ENCODE data around the gene NQO1. TPM values are rescaled to one million over a fixed set of nuclear protein-coding genes. Genes with fewer than 3 reads are reported as not detected.

The NQO1 gene
- total and polyA plus RNA-seq, 2 of the 4 experiments (the other 2 are of a cell fraction), result 304 to 426 TPM

DNA sequence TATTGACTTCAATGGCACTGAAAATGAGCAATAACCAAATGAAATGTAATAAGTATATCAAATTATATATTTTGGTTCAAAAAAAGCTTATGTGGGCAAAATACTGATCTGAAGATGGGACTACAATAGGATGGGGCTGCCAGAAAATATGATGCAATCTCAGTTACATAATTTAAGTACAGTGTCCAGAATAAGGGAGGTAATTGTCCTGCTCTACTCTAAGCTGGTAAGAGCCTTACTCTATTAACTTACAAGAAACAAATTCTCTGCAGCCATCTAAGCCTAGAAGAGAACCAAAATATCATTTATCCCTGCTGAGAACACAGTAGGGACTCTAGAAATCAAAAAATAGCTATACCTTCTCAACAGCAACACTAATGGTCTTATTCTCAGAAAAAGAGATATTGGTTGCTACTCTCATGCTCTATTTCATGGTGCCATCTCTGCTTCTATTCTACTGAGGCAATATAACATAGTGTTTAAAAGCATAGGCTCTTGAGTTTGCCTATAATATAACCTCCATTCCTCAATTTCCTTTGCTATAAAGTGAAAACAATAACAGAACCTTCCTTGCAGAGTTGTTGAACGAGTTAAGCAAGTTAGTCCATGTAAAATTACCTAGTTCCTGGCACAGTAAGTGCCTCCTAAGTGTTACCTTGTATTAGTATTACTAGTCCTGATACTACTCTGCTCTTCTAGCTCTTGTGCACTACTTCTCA lies 19.9 kb downstream of the NQO1 start:
- Histone ChIP-seq H3K9ac (ENCODE audit: low read depth, low read length) (no peak overlapping the region), H4K8ac (ENCODE audit: low read depth in 2 of 2, low read length in 2 of 2) (no peak overlapping the region), H3K9me1 (ENCODE audit: insufficient read depth, low read length) (no peaks in the 10 kb centered on the region), H2AK9ac (replicated peaks; ENCODE audit: low read depth, low read length, poor library complexity) (no peak overlapping the region), H4K91ac (ENCODE audit: insufficient read depth, low read depth, low read length) (no peak overlapping the region), H3K27me3 (ENCODE audit: control insufficient read depth, insufficient read depth, low read length) (no peaks in the 10 kb centered on the region), H2BK20ac (ENCODE audit: low read depth, low read length) (no peak overlapping the region), H3K79me1 (ENCODE audit: low read depth in 1 of 2, low read length in 2 of 2) (peaks cover 14 to 28% of the 10 kb centered on the region in 2 experiments), H2BK5ac (ENCODE audit: low read depth, low read length, poor library complexity, severe bottlenecking) (no peak overlapping the region), H3K9me3 (ENCODE audit: control insufficient read depth, insufficient read depth, low read length) (no peaks in the 10 kb centered on the region), H3K4me1 (ENCODE audit: control insufficient read depth, insufficient read depth, low read length) (peaks cover 6% of the 10 kb centered on the region), H3K4ac (ENCODE audit: low read depth, low read length) (no peak overlapping the region), H3K27ac (ENCODE audit: insufficient read depth, low read length) (no peak overlapping the region), H3K4me2 (ENCODE audit: low read depth, low read length) (no peak overlapping the region), H3K23ac (ENCODE audit: low read depth, low read length) (no peak overlapping the region), H4K20me1 (ENCODE audit: insufficient read depth, low read length) (peaks cover 7% of the 10 kb centered on the region; the same call in 1 of the 2 replicates), H2BK120ac (ENCODE audit: low read depth, low read length) (no peak overlapping the region), H2AK5ac (ENCODE audit: low read depth, low read length) (no peak overlapping the region), H4K5ac (ENCODE audit: low read depth, low read length) (no peak overlapping the region), H3K56ac (ENCODE audit: extremely low read depth, insufficient read depth, low read length) (no peak overlapping the region), H3K36me3 (ENCODE audit: control insufficient read depth, insufficient read depth, low read length) (peaks cover 22% of the 10 kb centered on the region), H3K14ac (replicated peaks; ENCODE audit: low read depth, low read length) (no peak overlapping the region), H3K4me3 (ENCODE audit: insufficient read depth, low read depth, low read length) (no peak overlapping the region), H3K18ac (ENCODE audit: low read depth, low read length) (no peak overlapping the region), H2BK15ac (ENCODE audit: low read depth, low read length) (no peak overlapping the region), H2AFZ (replicated peaks; ENCODE audit: low read length, poor library complexity) (no peak overlapping the region)
- dilution Hi-C loops (cut with HindIII; ENCODE audit: low sequenced_read_pairs, unreplicated experiment) (no loop called here), intact Hi-C loops (cut with micrococcal nuclease) (no loop called here), in situ Hi-C loops (cut with MboI; ENCODE audit: low sequenced_read_pairs) (loop anchor here (5.0 kb wide), 1 partner anchor 46 kb away; the partner anchor contains the start of gene NOB1)
- BruUV-seq (replicated peaks), result no TSS peak
- no CpG with 5 or more reads among the region's 1 CpG for WGBS, 2 experiments (ENCODE audit: extremely low coverage in 2 of 2, insufficient read length in 1 of 2)
- ChIA-PET POLR2A (ENCODE audit: unreplicated experiment) (no interaction called here), CTCF (interaction anchor here (0.7 kb wide), 1 partner anchor 11 kb away, joined by 3 read pairs; no protein-coding TSS in a partner anchor)
- no peak for TF ChIP-seq CTCF (conservative IDR thresholded peaks at IDR 0.05; ENCODE audit: low read depth, low read length)
- peak; percentile 81 for TF ChIP-seq CEBPB (IDR thresholded peaks at IDR 0.05; ENCODE audit: low read depth, low read length)
- DNase-seq (no peak), ATAC-seq (ENCODE audit: low read depth) (no peak)
